Stimulated activated CD4-positive, alpha-beta T cell treated with anti-CD3 and anti-CD28 coated beads, Interleukin-15, amount 100 ng/mL, for 1 hour (primary cell): ENCODE data around the gene MUTYH.

Experiments used
- DNase-seq, 2 donors: peaks; one replicate each; pipeline ENCODE4 v3.0.0-alpha.2; 2020; ENCODE audit warnings: low read depth in 1 of 2, low spot score in 1 of 2

Gene MUTYH

GRCh38 chr1:45348966-45349677 is 8.9 kb upstream of the MUTYH start:
- DNase-seq, result no peak

GRCh38 chr1:45348609-45348965 is 8.3 kb upstream of the MUTYH start:
- no peak for DNase-seq

- DNase-seq, result no peak
Observed at GRCh38 chr1:45348020-45348419, 7.8 kb upstream of the MUTYH start.

- DNase-seq, result no peak
Observed at GRCh38 chr1:45346473-45346872, 6.2 kb upstream of the MUTYH start.

GRCh38 chr1:45345014-45345413 is 4.8 kb upstream of the MUTYH start:
- no peak for DNase-seq

- no peak for DNase-seq
Observed at GRCh38 chr1:45344499-45344898, 4.3 kb upstream of the MUTYH start.

GRCh38 chr1:45340816-45341466 is 701 bp upstream of the MUTYH start:
- DNase-seq, result no peak

- no peak for DNase-seq
Observed at GRCh38 chr1:45337630-45338325, 2.5 kb downstream of the MUTYH start.

- DNase-seq, result no peak
Observed at GRCh38 chr1:45335855-45336324, 4.3 kb downstream of the MUTYH start.

GRCh38 chr1:45334308-45335245 is 5.7 kb downstream of the MUTYH start:
- no peak for DNase-seq

GRCh38 chr1:45332346-45332720 is 7.9 kb downstream of the MUTYH start:
- no peak for DNase-seq

GRCh38 chr1:45331436-45332345 is 8.5 kb downstream of the MUTYH start:
- no peak for DNase-seq

- no peak for DNase-seq
Observed at GRCh38 chr1:45329445-45329844, 10.8 kb downstream of the MUTYH start.

- DNase-seq, result no peak
Observed at GRCh38 chr1:45328680-45329079, 11.6 kb downstream of the MUTYH start.

- no peak for DNase-seq
Observed at GRCh38 chr1:45327644-45328515, 12.4 kb downstream of the MUTYH start.

- peak in 1 of 2 donors; percentile 61 for DNase-seq
Observed at GRCh38 chr1:45326627-45327623, 13.3 kb downstream of the MUTYH start, which contains the start of gene HPDL. Gene HPDL, plus strand, starts transcription at chr1:45326895. Its CDS starts 254 bp downstream, at chr1:45327149.

GRCh38 chr1:45325851-45326506 is 14.3 kb downstream of the MUTYH start:
- no peak for DNase-seq
